ENCODE results near the gene MN1.
A peak's percentile ranks its signal among the peaks of the same experiment; 100 is the strongest.

DNA sequence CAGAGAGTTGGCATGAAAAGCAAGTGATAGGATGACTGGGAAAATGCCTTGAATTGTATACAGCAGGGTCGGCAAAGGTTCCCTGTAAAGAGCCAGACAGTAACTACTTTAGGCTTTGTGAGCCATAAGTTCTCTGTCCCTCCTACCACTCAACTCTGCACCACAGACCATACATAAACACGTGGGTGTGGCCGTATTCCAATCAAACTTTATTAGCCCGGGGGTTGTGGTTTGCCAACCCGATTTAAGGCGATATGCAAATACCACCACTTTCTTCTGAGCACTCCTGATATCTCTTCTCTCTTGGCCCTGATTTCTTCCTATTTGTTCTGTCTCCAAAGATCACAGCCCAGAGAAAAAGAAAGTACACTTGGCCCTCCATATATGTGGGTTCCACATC, 87.5 kb downstream of the MN1 start:
- no peak for TF ChIP-seq EZH2 (IDR thresholded peaks at IDR 0.05)
- TF ChIP-seq FOXP2 (optimal IDR thresholded peaks at IDR 0.05; ENCODE audit: control extremely low read depth, extremely low read length, insufficient read depth), result peak; percentile 20
- no peak for TF ChIP-seq POLR2AphosphoS5 (IDR thresholded peaks at IDR 0.05; ENCODE audit: borderline replicate concordance, low read depth, low read length)
